A673 (cell line): ENCODE results near the gene LINGO1. TPM values are rescaled to one million over a fixed set of nuclear protein-coding genes. Genes with fewer than 3 reads are reported as not detected.

ENCODE experiments used
- BruUV-seq: library from RNA; stranded (reverse); fragments of 400-500 nt; replicated peaks from 2 replicates; lab custom pipeline; 2021; lab: Mats Ljungman, UMichigan
- CTCF ChIA-PET: fragments of 300-600 bp; sonication (Branson Sonifier 250); formaldehyde crosslinking; loops from one replicate; lab custom pipeline; 2022; ENCODE audit warnings: antibody characterized with exemption; lab: Charles Lee
- POLR2A ChIA-PET: fragments of 300-600 bp; sonication (Branson Sonifier 250); formaldehyde crosslinking; loops from one replicate; lab custom pipeline; 2022; ENCODE audit warnings: antibody characterized with exemption; ENCODE audit not compliant: low non-redundant PET; lab: Charles Lee
- DNase-seq: peaks from one replicate; pipeline ENCODE4 v3.0.0-alpha.2; 2015; ENCODE audit warnings: low spot score
- H3K27ac ChIP-seq: fragments of 200-600 bp; sonication (generic); 2 replicates; pipeline ENCODE4 v1.5.1; 2016; ENCODE audit warnings: mixed run types, low read depth, mild to moderate bottlenecking, mixed read lengths, antibody characterized with exemption, low read length; ENCODE audit not compliant: poor library complexity, severe bottlenecking
- H3K27me3 ChIP-seq: fragments of 200-600 bp; sonication (generic); replicated peaks from 2 replicates; pipeline ENCODE4 v1.6.1; 2017; ENCODE audit warnings: mixed run types, low read depth, mild to moderate bottlenecking, mixed read lengths, antibody characterized with exemption, low read length; ENCODE audit not compliant: insufficient read depth, poor library complexity
- H3K36me3 ChIP-seq: fragments of 200-600 bp; sonication (generic); 2 replicates; pipeline ENCODE4 v1.6.1; 2016; ENCODE audit warnings: mixed run types, mild to moderate bottlenecking, mixed read lengths, antibody characterized with exemption, low read length; ENCODE audit not compliant: insufficient read depth, poor library complexity, severe bottlenecking
- H3K4me1 ChIP-seq: fragments of 200-600 bp; sonication (generic); 2 replicates; pipeline ENCODE4 v1.6.1; 2017; ENCODE audit warnings: mixed run types, mild to moderate bottlenecking, mixed read lengths, antibody characterized with exemption, low read length; ENCODE audit not compliant: insufficient read depth, poor library complexity, severe bottlenecking
- H3K4me3 ChIP-seq: fragments of 200-600 bp; sonication (generic); 2 replicates; pipeline ENCODE4 v1.5.1; 2016; ENCODE audit warnings: low read depth, mixed run types, mild to moderate bottlenecking, mixed read lengths, low read length; ENCODE audit not compliant: poor library complexity, severe bottlenecking
- H3K9me3 ChIP-seq: fragments of 200-600 bp; sonication (generic); 2 replicates; pipeline ENCODE4 v1.6.1; 2016; ENCODE audit warnings: mixed run types, low read depth, mild to moderate bottlenecking, mixed read lengths, antibody characterized with exemption, low read length; ENCODE audit not compliant: poor library complexity, severe bottlenecking
- CTCF ChIP-seq: fragments of 300-800, 200-600 bp; sonication (generic); conservative IDR thresholded peaks from 2 replicates; pipeline ENCODE4 v1.5.1; 2017; ENCODE audit warnings: low read depth, mild to moderate bottlenecking, antibody characterized with exemption, low read length, moderate library complexity, mixed read lengths
- EZH2 ChIP-seq: fragments of 200-600 bp; sonication (generic); IDR thresholded peaks from 2 replicates; pipeline ENCODE4 v1.6.1; 2017; ENCODE audit warnings: borderline replicate concordance, low read depth, mild to moderate bottlenecking, mixed read lengths, antibody characterized with exemption, low read length; ENCODE audit not compliant: poor library complexity, severe bottlenecking
- intact Hi-C: fragments of 100-400 bp; cut with micrococcal nuclease; formaldehyde crosslinking; loops from one replicate; pipeline ENCODE4 v1.10.0; 2022; ENCODE audit not compliant: unreplicated experiment
- total RNA-seq: library from RNA; stranded (reverse); gene quantifications from 2 replicates; pipeline ENCODE4 v1.2.3, GENCODE V29; 2021

LINGO1 gene
- total RNA-seq, 1 experiment from 2014 or later, result 93.7 TPM

GRCh38 chr15:77659350-77660321 lies 26.9 kb upstream of the LINGO1 start:
- ChIA-PET CTCF (interaction anchor here (0.6 to 1.0 kb wide), 4 partner anchors 94 to 628 kb away, joined by 3 to 6 read pairs (median 4); no protein-coding TSS in a partner anchor), POLR2A (no interaction called here)
- Histone ChIP-seq H3K9me3 (no peaks in the 10 kb centered on the region), H3K27ac (peak overlapping the region; percentile 70), H3K36me3 (no peaks in the 10 kb centered on the region), H3K4me1 (peaks cover 44% of the 10 kb centered on the region), H3K27me3 (no peaks in the 10 kb centered on the region), H3K4me3 (no peak overlapping the region)
- intact Hi-C loops, result loop anchor here (1.0 to 5.0 kb wide), 2 partner anchors 78 to 162 kb away; no protein-coding TSS in a partner anchor
- peak; percentile 92 for DNase-seq
- no TSS peak for BruUV-seq
- TF ChIP-seq CTCF, result peak; percentile 68
- no peak for TF ChIP-seq EZH2

- POLR2A ChIA-PET, result no interaction called here
Observed at GRCh38 chr15:77658304-77658703, 25.6 kb upstream of the LINGO1 start.

More at GRCh38 chr15:77658304-77658703, 25.6 kb upstream of the LINGO1 start:
- no peaks in the 10 kb centered on the region for H3K9me3 ChIP-seq
- peak overlapping the region; percentile 57 for H3K27ac ChIP-seq
- no peaks in the 10 kb centered on the region for H3K36me3 ChIP-seq
- no peaks in the 10 kb centered on the region for H3K27me3 ChIP-seq
- DNase-seq, result no peak
- no peak overlapping the region for H3K4me3 ChIP-seq
- peaks cover 38% of the 10 kb centered on the region for H3K4me1 ChIP-seq
- CTCF ChIA-PET, result interaction anchor here (1.2 kb wide), 1 partner anchor 164 kb away, joined by 4 read pairs; no protein-coding TSS in a partner anchor
- TF ChIP-seq CTCF (no peak), EZH2 (no peak)
- intact Hi-C loops, result loop anchor here (5.0 kb wide), 1 partner anchor 79 kb away; no protein-coding TSS in a partner anchor
- no TSS peak for BruUV-seq
